ENCODE data around the gene ATP5PD.
A peak's percentile ranks its signal among the peaks of the same experiment; 100 is the strongest.
"Not testable (repeated sequence)": the region's sequence is repeated elsewhere in the genome, so short reads cannot be mapped to it uniquely, and the experiment has no call there.

Gene ATP5PD

DNA sequence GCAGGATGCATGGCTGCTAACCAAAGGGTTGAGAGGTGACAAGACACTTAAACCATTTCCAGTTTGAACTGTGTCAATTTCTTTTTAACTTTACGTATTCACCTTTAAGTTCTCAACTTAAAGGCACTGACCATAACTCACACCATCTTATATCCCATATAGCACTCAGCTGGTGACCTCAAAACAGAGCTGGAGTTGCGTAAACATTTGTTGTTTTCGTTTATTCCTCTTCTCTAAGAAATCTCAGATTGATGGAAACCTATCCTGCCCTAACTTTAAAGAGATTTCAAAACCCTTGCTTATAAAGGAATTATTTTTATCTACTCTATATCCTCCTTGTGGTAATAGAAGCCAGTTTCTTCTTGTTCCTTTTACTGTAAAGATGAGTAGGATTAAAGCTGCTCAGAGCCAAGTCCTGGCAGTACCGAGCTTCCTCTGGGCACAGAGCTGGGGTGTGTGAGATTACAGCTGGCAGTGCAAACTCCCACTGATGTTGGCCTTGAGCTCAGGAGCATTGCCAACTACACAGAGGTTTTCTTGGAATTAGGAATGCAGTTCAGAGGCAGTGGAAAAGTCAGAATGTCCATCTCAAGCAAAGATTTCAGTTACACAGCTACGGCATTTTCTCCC is 1.6 kb upstream of the ATP5PD start:
- H3K4me3 ChIP-seq (ENCODE audit: low read depth, low read length) = peak overlapping the region; percentile 99
- TF ChIP-seq, protein P1, sequence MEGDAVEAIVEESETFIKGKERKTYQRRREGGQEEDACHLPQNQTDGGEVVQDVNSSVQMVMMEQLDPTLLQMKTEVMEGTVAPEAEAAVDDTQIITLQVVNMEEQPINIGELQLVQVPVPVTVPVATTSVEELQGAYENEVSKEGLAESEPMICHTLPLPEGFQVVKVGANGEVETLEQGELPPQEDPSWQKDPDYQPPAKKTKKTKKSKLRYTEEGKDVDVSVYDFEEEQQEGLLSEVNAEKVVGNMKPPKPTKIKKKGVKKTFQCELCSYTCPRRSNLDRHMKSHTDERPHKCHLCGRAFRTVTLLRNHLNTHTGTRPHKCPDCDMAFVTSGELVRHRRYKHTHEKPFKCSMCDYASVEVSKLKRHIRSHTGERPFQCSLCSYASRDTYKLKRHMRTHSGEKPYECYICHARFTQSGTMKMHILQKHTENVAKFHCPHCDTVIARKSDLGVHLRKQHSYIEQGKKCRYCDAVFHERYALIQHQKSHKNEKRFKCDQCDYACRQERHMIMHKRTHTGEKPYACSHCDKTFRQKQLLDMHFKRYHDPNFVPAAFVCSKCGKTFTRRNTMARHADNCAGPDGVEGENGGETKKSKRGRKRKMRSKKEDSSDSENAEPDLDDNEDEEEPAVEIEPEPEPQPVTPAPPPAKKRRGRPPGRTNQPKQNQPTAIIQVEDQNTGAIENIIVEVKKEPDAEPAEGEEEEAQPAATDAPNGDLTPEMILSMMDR (IDR thresholded peaks at IDR 0.05; ENCODE audit: borderline replicate concordance, insufficient read depth, low read depth, low read length) = no peak

DNA sequence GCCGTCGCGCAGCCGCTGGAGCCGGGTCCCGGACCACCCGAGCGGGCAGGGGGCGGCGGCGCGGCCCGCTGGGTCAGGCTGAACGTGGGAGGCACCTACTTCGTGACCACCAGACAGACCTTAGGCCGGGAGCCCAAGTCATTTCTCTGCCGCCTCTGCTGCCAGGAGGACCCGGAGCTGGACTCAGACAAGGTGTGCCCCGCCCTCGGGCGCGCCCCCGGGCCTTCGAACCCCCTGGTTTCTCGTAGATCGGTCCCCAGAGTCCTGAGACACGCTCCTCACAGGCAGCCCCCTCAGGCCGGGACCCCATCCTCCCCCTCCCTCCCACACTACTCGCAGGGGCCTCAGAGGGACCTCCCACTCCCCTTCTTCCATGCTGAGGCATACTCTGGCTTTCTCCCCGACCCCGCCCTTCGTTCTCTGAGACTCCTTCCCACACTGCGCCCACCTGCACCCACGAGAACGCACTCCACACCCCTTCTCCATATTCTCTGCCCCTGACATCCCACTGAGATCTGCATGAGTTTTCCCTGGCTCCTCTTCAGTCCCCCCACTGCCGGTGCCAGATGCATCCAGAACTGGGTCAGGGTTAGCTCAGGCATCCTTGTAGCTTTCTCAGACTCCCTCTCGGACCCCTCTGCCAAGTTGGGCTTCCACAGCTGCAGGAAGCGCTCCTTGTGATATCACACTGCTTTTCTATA is 779 bp upstream of the ATP5PD start:
- peak overlapping the region; percentile 99 for H3K4me3 ChIP-seq (ENCODE audit: low read depth, low read length)
- TF ChIP-seq, protein P1 (IDR thresholded peaks at IDR 0.05; ENCODE audit: borderline replicate concordance, insufficient read depth, low read depth, low read length) = no peak

DNA sequence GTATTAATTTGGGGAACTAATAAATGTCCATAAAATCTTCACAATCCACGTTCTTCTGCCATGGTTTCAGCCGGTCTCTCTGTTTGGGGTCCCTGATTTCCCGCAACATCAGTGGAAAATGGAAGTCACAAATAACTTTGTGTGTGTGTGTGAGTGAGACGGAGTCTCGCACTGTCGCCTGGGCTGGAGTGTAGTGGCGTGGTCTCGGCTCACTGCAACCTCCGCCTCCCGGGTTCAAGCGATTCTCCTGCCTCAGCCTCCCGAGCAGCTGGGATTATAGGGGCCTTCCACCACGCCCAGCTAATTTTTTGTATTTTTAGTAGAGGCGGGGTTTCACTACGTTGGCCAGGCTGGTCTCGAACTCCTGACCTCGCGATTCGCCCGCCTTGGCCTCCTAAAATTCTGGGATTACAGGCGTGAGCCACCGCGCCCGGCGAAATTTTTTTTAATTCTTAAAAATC is 793 bp downstream of the ATP5PD start:
- peak overlapping the region; percentile 99 for H3K4me3 ChIP-seq (ENCODE audit: low read depth, low read length)

DNA sequence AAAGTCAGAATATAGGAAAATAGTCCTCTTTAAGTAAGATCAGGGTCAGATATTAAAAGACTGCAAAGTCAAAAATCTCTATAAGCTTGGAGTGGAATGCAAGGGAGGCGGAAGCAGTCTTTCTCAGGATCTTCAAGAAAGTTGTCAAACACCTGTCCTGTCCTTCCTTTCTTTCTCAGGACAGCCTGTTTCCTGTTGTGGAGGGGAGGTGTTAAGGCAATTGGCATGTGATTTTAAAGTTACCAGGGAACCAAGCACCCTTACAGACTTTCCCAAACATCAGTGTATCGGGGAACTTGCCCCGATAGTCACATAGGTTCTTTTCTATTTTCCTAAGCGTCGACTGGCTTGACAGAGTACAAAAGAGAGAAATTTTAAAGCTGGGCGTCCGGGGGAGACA is 2.1 kb downstream of the ATP5PD start:
- TF ChIP-seq, protein P1 (IDR thresholded peaks at IDR 0.05; ENCODE audit: borderline replicate concordance, insufficient read depth, low read depth, low read length) = no peak
- H3K4me3 ChIP-seq (ENCODE audit: low read depth, low read length) = no peak overlapping the region

DNA sequence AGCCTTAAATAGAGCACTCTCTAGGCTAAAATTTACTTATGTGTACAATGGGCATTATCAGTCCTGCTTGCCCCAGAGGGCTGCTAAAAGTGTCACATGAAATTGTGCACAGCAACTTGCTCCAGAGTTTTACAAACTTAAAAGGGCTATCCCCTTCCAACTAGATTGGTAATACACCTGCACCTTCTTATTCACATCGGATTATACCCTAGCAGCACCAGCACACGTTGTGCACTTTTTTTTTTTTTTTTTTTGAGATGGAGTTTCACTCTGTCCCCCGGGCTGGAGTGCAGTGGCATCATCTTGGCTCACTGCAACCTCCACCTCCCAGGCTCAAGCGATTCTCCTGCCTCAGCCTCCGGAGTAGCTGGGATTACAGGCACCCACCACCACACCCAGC is 3.0 kb downstream of the ATP5PD start:
- H3K4me3 ChIP-seq (ENCODE audit: low read depth, low read length) = not testable (repeated sequence)

DNA sequence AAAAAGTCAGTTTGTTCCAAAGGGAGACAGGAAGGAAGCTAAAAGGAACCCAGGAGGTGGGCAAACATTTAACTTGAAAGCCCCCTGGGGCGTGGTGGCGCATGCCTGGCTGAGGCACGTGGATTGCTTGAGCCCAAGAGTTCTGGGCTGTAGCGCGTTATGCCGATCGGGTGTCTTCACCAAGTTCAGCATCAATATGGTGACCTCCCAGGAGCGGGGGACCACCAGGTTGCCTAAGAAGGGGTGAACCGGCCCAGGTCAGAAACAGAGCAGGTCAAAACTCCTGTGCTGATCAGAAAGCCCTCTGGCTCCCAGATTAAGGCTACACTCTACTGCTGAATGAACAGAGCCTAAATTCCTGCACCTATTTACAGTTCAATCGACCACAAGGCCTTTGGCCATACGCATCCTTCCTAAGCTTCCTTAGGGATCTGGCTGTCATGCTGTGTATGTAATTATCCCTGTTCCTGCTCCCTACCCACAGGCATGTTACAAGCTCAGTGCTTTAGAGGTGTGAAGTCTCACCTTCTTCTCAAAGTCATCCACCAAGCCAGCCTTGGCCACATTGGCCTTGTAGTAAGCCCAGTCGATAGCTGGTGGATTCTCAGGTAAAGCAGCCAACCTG is 5.0 kb downstream of the ATP5PD start:
- TF ChIP-seq, protein P1 (IDR thresholded peaks at IDR 0.05; ENCODE audit: borderline replicate concordance, insufficient read depth, low read depth, low read length) = no peak
- H3K4me3 ChIP-seq (ENCODE audit: low read depth, low read length) = no peak overlapping the region

DNA sequence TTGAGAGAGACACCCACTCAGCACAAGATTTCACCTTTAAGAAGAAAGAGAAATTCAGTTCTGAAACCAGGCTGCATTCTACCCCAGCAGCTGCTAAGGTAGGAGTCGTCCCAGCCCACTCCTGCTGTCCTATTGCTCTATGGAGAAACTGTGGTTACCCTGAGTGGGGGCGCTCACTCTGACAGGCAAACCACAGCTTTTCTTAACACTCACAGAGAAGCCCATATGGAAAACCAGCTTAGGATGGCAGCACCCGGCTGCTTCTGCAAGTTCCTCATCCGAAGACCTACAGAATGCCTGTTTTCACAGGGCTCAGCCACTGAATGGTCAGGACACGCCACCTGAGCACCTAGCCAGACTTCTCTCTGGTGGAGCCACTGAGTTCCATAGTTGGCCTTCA is 7.5 kb downstream of the ATP5PD start:
- H3K4me3 ChIP-seq (ENCODE audit: low read depth, low read length) = no peak overlapping the region
- TF ChIP-seq, protein P1 (IDR thresholded peaks at IDR 0.05; ENCODE audit: borderline replicate concordance, insufficient read depth, low read depth, low read length) = no peak

DNA sequence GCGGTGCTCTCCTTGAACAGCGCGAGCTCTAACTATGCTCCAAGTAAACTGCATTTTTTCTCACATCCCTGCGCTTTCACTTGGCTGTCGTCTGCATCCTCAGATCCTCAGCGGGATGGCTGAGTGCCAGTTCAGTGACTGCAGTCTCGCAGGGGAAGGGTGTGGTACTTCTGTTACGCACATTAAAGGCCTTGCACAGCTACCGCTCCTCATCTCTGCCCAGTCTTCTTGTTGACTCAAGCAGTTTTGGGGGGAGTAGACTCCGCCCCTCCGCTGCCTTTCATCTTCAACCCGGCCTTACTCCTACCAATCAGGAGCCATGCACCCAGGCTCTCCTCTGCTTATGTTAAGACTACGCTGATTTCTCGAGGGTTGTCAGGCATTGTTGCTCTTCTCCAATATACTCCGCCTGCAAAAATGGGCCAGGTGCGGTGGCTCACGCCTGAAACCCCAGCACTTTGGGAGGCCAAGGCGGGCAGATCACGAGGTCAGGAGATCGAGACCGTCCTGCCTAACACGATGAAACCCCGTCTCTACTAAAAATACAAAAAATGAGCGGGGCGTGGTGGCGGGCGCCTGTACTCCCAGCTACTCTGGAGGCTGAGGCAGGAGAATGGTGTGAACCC is 10.0 kb downstream of the ATP5PD start:
- TF ChIP-seq, protein P1 (IDR thresholded peaks at IDR 0.05; ENCODE audit: borderline replicate concordance, insufficient read depth, low read depth, low read length) = no peak
- no peak overlapping the region for H3K4me3 ChIP-seq (ENCODE audit: low read depth, low read length)
